T-helper 1 cell treated with Interleukin-12 subunit alpha and Interleukin-12 subunit beta and Interleukin-4 antibody, amounts not matched to agents 30 μg/mL and 1 μg/mL, for 36 hours (primary cell): Measurements from ENCODE around the gene VSTM2B.
A peak's percentile ranks its signal among the peaks of the same experiment; 100 is the strongest.

ENCODE experiments used
- H3K27ac Mint-ChIP-seq: one replicate; pipeline ENCODE4 v1.8.0; 2021; ENCODE audit warnings: mild to moderate bottlenecking, mixed read lengths
- H3K27me3 Mint-ChIP-seq: one replicate; pipeline ENCODE4 v1.8.0; 2021; ENCODE audit warnings: low read depth, mixed read lengths
- H3K36me3 Mint-ChIP-seq: one replicate; pipeline ENCODE4 v1.8.0; 2021; ENCODE audit warnings: low read depth, mixed read lengths
- H3K4me1 Mint-ChIP-seq: one replicate; pipeline ENCODE4 v1.8.0; 2021; ENCODE audit warnings: low read depth, mixed read lengths
- H3K4me3 Mint-ChIP-seq: one replicate; pipeline ENCODE4 v1.8.0; 2021; ENCODE audit warnings: mild to moderate bottlenecking, moderate library complexity, mixed read lengths
- H3K9me3 Mint-ChIP-seq: one replicate; pipeline ENCODE4 v1.8.0; 2021; ENCODE audit warnings: mixed read lengths

The VSTM2B gene

DNA sequence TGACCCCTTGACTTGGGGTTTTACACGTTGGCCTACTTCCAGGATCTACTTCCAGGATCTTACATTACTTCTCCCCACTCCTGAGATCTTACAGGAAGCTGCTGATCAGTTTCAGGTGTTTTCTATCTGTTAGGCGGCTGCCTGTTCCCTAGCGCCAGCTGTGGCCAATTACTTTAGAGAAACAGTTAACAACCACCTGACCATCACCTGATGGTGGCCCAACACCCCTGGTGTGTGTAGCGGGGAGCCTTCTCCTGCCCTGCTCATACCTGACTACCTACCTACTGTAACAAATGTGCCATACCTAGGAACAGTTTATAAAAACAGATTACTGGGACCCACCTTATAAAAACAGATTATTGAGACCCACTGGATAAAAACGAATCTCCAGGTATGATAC is 77.5 kb downstream of the VSTM2B start:
- no peaks in the 10 kb centered on the region for H3K9me3 Mint-ChIP-seq
- peaks cover 16% of the 10 kb centered on the region for H3K4me1 Mint-ChIP-seq
- no peak overlapping the region for H3K27ac Mint-ChIP-seq
- peaks cover 4% of the 10 kb centered on the region for H3K36me3 Mint-ChIP-seq
- H3K4me3 Mint-ChIP-seq, result no peak overlapping the region
- peaks cover 5% of the 10 kb centered on the region for H3K27me3 Mint-ChIP-seq

DNA sequence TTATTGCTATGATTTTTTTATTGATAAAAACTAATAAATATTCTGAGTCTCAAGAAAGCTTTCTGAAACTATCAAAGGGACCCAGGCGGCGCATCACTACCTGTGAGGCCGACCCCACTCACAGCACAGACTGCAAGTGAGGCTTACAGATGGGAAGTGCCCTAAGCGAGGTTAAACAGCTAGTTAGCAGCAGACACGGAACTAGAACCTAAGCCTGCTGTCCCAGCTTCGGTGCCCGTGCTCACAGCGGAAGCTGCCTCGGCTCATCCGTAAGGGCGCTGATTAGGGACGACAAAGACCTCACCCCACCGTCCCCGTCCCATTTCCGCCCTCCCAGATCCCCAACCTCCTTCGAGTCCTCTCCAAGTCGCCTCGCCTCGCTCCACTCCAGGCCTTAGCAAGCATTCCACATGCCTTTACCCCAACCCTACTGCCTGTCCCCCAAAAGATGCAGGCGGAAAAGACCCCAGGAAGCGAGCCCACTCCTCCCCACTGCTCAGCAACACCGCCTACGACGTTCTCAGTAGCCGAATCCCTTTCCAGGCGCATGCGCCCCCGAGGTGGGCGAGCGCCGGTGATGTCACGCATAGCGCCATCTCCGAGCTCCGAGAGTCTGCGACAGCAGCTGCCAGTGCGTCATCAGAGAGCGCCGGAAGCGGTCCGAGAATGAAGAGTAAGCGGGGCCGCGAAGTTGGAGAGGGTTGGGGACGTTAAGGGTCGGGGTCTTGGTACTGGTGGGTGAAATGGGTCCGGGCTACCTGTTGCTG is 80.0 kb downstream of the VSTM2B start, which contains the start of gene POP4:
Gene POP4, plus strand, starts transcription at position 631 of the 767 bp plus-strand sequence. Its CDS starts 36 bp downstream, at position 667.
- Mint-ChIP-seq H3K4me1 (peaks cover 23% of the 10 kb centered on the region), H3K4me3 (peak within 1 kb of the TSS; percentile 97), H3K36me3 (peaks cover 17% of the 10 kb centered on the region), H3K9me3 (no peaks in the 10 kb centered on the region), H3K27ac (peak within 1 kb of the TSS; percentile 99), H3K27me3 (no peaks in the 10 kb centered on the region)

DNA sequence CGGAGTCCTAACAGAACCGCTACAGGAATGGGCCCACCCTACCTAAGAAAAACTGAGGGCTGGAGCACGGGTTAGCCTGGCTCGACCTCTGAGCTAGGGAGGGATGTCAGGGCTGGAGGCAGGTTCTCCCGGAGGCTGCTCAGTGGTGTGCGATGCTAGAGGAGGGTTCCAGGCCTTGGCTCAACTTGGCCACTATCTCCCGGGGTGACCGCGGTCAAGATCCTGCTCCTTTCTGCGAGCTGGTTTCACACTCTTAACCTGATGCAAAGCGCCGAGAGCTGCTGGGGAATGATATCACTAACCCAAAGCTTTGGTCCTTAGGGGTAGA is 80.6 kb downstream of the VSTM2B start:
- H3K36me3 Mint-ChIP-seq, result peaks cover 19% of the 10 kb centered on the region
- H3K9me3 Mint-ChIP-seq, result no peaks in the 10 kb centered on the region
- peak overlapping the region; percentile 99 for H3K27ac Mint-ChIP-seq
- no peaks in the 10 kb centered on the region for H3K27me3 Mint-ChIP-seq
- peak overlapping the region; percentile 97 for H3K4me3 Mint-ChIP-seq
- H3K4me1 Mint-ChIP-seq, result peaks cover 23% of the 10 kb centered on the region

DNA sequence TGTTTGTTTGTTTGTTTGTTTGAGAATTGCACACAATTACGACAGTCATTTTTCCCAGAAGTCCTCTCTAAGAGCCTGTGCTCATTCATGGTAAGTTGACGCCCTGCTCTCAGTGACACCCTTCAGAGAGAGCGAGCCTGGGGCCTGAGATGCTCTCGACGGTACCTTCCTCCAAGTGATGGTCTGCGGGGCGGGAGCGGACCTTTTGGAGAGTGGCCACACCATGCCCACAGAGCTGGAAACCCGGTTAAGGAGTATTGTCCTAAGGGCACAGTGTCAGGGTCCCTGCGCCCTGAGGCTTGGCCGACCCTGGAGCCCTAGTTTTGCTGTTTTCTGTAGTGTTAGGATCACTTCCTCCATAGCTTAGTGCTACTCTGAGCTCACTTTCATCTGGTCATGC is 83.8 kb downstream of the VSTM2B start:
- H3K27me3 Mint-ChIP-seq, result no peaks in the 10 kb centered on the region
- H3K9me3 Mint-ChIP-seq, result no peaks in the 10 kb centered on the region
- H3K36me3 Mint-ChIP-seq, result peaks cover 40% of the 10 kb centered on the region
- H3K27ac Mint-ChIP-seq, result no peak overlapping the region
- H3K4me3 Mint-ChIP-seq, result no peak overlapping the region
- peaks cover 22% of the 10 kb centered on the region for H3K4me1 Mint-ChIP-seq

DNA sequence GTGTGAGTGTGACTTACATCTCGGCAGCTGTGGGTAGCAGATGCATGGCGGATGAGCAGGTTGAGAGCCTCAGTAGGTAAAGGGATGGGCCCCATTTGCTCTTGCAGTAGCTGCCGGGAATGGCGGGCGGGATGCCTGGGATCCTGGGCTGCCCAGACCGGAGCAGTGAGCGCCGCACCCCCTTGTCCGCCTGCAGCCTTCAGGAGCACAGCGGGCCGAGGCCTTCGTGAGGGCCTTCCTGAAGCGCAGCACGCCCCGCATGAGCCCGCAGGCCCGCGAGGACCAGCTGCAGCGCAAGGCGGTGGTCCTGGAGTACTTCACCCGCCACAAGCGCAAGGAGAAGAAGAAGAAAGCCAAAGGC is 84.4 kb downstream of the VSTM2B start:
- Mint-ChIP-seq H3K4me3 (no peak overlapping the region), H3K27ac (no peak overlapping the region), H3K4me1 (peaks cover 22% of the 10 kb centered on the region), H3K36me3 (peaks cover 44% of the 10 kb centered on the region), H3K9me3 (no peaks in the 10 kb centered on the region), H3K27me3 (no peaks in the 10 kb centered on the region)

DNA sequence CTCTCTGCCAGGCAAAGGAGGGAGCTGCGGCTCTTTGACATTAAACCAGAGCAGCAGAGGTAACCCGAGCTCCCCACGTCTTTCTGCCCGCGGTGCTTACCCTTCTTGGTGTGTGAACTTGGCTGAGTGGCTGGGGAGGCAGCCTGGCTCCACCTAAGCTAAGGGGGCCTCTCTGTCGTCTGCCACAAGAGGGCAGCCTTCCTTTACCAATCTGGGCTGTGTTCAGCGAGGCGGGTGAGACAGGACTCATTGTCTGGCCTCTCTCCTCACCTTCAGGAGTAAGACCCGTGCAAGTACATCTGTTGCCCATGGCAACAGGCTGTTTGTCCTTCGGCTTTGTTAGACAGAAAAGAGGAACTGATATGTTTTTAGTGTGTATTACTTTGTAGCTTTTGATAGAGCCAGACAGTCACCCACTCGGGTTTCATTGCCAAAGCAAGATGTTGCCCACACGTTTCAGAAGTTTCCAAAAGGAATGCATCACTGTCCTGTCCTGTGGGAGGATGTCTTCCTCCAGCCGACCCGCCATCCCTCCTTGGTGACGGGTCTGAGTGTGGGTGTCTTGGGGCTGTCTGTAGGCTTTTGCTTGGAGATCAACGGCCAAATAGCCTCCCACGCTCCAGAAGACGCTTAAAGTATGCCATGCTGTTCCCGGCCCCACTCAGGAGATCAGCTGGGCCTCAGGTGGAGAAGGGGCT is 84.9 kb downstream of the VSTM2B start:
- no peaks in the 10 kb centered on the region for H3K9me3 Mint-ChIP-seq
- peak overlapping the region; percentile 17 for H3K27ac Mint-ChIP-seq
- peaks cover 21% of the 10 kb centered on the region for H3K4me1 Mint-ChIP-seq
- peaks cover 49% of the 10 kb centered on the region for H3K36me3 Mint-ChIP-seq
- H3K27me3 Mint-ChIP-seq, result no peaks in the 10 kb centered on the region
- no peak overlapping the region for H3K4me3 Mint-ChIP-seq

DNA sequence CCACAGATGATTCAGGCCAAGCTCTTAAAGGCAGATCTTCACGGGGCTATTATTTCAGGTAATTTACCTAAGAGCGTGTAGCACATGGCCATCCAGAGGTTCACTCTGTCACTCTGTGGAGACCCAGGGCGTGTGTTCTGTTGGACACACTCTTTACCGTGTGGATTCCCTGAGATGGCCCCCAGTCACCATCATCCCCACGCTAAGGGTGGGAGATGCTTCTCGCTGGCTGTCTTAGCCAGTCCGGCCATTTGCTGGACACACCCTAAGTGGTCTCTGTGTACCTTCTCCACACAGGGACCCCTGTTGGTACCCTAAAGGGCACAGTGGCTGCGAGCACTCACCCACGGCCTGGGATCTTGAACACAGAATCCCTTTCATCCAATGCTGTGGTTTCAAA is 86.3 kb downstream of the VSTM2B start:
- Mint-ChIP-seq H3K9me3 (no peaks in the 10 kb centered on the region), H3K27me3 (no peaks in the 10 kb centered on the region), H3K4me1 (peaks cover 13% of the 10 kb centered on the region), H3K4me3 (no peak overlapping the region), H3K36me3 (peaks cover 50% of the 10 kb centered on the region), H3K27ac (no peak overlapping the region)

DNA sequence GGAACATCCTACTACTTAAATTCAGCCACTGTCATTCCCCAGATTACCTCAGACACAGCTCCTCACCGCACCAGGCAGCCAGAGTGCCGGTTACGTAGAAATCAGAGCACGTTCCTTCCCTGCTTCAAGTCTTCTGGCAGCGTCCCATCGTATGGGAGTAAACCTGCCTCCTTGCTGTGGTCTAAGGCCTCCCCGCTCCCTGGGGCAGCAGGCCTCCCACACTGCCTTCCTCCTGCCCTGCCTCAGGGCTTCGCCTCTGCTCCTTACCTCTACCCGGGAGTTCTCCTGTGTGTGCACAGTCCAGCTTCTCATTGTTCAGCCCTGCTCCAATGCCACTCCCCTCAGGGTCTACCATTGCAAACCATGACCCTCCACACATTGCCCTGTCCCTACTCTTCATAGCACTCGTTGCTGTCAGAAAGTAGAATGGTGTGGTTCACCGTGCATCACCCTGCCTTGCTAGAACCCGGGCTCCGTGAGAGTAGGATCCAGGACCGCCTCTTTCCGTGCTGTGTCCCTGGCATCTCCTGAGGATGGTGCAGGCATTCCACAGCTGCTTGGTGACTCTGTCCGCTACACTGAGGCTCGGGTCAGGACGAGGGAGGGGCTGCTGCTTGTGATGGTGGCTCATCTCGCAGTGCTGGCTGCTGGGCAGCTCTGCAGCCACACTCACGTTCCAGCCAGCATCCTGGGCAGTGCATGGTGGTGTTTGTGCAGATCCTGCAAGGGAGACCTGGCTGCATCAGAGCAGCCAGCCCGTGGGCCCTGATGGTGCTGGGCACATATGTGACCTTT is 87.2 kb downstream of the VSTM2B start:
- Mint-ChIP-seq H3K4me1 (peaks cover 11% of the 10 kb centered on the region), H3K9me3 (no peaks in the 10 kb centered on the region), H3K4me3 (no peak overlapping the region), H3K27ac (no peak overlapping the region), H3K36me3 (peaks cover 50% of the 10 kb centered on the region), H3K27me3 (no peaks in the 10 kb centered on the region)

DNA sequence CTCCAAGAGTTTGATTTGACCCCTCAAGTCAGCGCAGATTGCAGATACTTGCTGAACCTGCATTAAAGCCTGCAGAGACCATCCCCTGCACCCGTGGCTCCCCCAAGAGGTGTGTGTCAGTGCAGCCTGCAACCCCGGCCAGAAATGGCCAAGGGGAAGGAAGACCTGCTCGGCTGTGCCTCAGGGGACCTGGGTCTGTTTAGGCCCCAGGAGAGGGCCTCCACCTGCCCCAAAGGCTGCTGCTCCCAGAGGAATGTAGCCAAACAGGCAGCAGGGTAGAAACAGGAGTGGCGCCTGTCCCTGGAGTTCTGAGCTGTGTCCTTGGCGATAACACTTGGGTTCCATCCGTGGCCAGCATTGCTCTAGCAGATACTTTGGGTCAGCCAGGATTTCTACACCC is 88.3 kb downstream of the VSTM2B start:
- Mint-ChIP-seq H3K4me1 (peaks cover 8% of the 10 kb centered on the region), H3K27me3 (no peaks in the 10 kb centered on the region), H3K27ac (no peak overlapping the region), H3K36me3 (peaks cover 44% of the 10 kb centered on the region), H3K4me3 (no peak overlapping the region), H3K9me3 (no peaks in the 10 kb centered on the region)
